H1 (cell line): Measurements from ENCODE around the gene TSPAN17.

Experiments
- EZH2 ChIP-seq: fragments of 200-600 bp; sonication (generic); IDR thresholded peaks from 2 replicates; pipeline ENCODE4 v1.7.1; 2012; ENCODE audit warnings: low read depth, mild to moderate bottlenecking, moderate library complexity, low read length, inconsistent platforms; ENCODE audit not compliant: severe bottlenecking
- POLR2AphosphoS5 ChIP-seq: IDR thresholded peaks from 2 replicates; pipeline ENCODE4 v1.6.1; 2011; ENCODE audit warnings: low read depth, low read length
- RNF2 ChIP-seq: fragments of 200-900, 300-1000 bp; sonication (generic); IDR thresholded peaks from 2 replicates; pipeline ENCODE4 v1.7.1; 2016; ENCODE audit warnings: borderline replicate concordance, low read depth, mild to moderate bottlenecking, antibody characterized with exemption, low read length; ENCODE audit not compliant: poor library complexity, severe bottlenecking; ENCODE audit errors: missing control alignments
- SIX5 ChIP-seq: IDR thresholded peaks from 2 replicates; pipeline ENCODE4 v1.6.1; 2011; ENCODE audit warnings: mild to moderate bottlenecking, low read depth, low read length
- TAF1 ChIP-seq: IDR thresholded peaks from 2 replicates; pipeline ENCODE4 v1.6.1; 2011; ENCODE audit warnings: mild to moderate bottlenecking, low read depth, low read length
- TAF7 ChIP-seq: optimal IDR thresholded peaks from 2 replicates; pipeline ENCODE3; 2011; ENCODE audit warnings: low read depth, mild to moderate bottlenecking, inconsistent platforms, low read length, moderate library complexity, borderline replicate concordance
- TEAD4 ChIP-seq: IDR thresholded peaks from 2 replicates; pipeline ENCODE4 v1.6.1; 2012; ENCODE audit warnings: low read depth, low read length, inconsistent platforms, mixed read lengths
- ZNF274 ChIP-seq: IDR thresholded peaks from 2 replicates; pipeline ENCODE4 v1.7.0; 2012; ENCODE audit warnings: low read length, borderline replicate concordance; ENCODE audit errors: extremely low read depth
- TF ChIP-seq, protein P1 (sequence below), 3 experiments: IDR thresholded peaks; 1 replicate in 2 of 3; 2 replicates in 1 of 3; pipeline versions ENCODE4 v1.5.1 to v1.6.1; 2011; ENCODE audit warnings: low read length in 3 of 3, mild to moderate bottlenecking in 3 of 3, inconsistent platforms in 2 of 3, low read depth in 1 of 3, moderate library complexity in 1 of 3; ENCODE audit not compliant: insufficient read depth in 1 of 3; ENCODE audit errors: control extremely low read depth in 1 of 3

DNA sequence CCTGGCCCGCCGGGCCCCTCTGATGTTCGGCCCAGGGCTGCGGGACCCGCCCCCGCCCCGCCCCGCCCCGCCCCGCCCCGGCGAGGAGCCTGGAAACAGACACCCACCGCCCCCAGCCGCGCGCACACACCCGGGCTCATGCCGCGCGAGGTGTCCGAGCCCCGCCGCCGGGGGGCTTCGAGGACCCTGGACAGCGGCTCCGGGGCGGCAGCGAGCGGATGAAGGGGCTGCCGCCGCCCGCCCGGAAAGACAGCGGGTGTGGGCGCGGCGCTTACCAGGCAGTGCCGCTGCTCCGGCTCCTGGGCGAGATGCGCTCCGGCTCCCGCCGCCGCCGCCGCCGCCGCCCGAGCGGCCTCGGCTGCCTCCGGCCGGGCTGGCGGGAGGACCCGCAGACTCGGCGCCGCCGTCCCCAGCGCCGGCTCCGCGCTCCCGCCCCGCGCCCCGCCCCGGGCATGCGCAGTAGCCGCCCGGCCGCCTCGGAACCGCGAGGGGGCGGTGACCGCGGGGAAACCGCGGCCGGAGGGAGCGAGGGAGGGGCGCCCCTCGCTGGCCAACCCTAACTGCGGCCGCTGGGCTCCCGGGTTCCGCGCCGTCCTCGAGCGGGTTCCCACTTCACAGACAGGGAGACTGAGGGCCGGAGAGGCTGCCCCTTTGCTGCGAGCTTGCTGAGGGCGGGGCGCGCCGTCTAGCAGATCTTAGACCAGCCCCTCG lies 37.4 kb upstream of the TSPAN17 start, which contains the start of gene GPRIN1:
- no peak for TF ChIP-seq POLR2AphosphoS5
- TF ChIP-seq TAF7: no peak
- TF ChIP-seq, protein P1, sequence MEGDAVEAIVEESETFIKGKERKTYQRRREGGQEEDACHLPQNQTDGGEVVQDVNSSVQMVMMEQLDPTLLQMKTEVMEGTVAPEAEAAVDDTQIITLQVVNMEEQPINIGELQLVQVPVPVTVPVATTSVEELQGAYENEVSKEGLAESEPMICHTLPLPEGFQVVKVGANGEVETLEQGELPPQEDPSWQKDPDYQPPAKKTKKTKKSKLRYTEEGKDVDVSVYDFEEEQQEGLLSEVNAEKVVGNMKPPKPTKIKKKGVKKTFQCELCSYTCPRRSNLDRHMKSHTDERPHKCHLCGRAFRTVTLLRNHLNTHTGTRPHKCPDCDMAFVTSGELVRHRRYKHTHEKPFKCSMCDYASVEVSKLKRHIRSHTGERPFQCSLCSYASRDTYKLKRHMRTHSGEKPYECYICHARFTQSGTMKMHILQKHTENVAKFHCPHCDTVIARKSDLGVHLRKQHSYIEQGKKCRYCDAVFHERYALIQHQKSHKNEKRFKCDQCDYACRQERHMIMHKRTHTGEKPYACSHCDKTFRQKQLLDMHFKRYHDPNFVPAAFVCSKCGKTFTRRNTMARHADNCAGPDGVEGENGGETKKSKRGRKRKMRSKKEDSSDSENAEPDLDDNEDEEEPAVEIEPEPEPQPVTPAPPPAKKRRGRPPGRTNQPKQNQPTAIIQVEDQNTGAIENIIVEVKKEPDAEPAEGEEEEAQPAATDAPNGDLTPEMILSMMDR (IDR thresholded peaks at IDR 0.05; ENCODE audit: control extremely low read depth in 1 of 3, insufficient read depth in 1 of 3, low read depth in 1 of 3, low read length in 3 of 3): peak in 2 of 3 experiments; percentile 24 to 81; a peak in 3 of 4 replicates
- no peak for TF ChIP-seq TEAD4
- no peak for TF ChIP-seq RNF2
- TF ChIP-seq EZH2: no peak
- peak; percentile 35; the same call in 1 of the 2 replicates for TF ChIP-seq TAF1
- no peak for TF ChIP-seq SIX5
- no peak for TF ChIP-seq ZNF274
